COLO829 (cell line): ENCODE measurements around the gene HP1BP3.
"Not testable (repeated sequence)": the region's sequence is repeated elsewhere in the genome, so short reads cannot be mapped to it uniquely, and the experiment has no call there.

Experiments
- DNase-seq: peaks from one replicate; pipeline ENCODE4 v3.0.0; 2012; ENCODE audit warnings: low spot score

The HP1BP3 gene

GRCh38 chr1:20727746-20728316 lies 59.3 kb downstream of the HP1BP3 start:
- DNase-seq = no peak

- no peak for DNase-seq
These were observed 60.0 kb downstream of the HP1BP3 start for GRCh38 chr1:20726932-20727745.

GRCh38 chr1:20726118-20726911 lies 60.8 kb downstream of the HP1BP3 start:
- no peak for DNase-seq

- no peak for DNase-seq
These were observed 61.7 kb downstream of the HP1BP3 start for GRCh38 chr1:20725189-20726117.

GRCh38 chr1:20724364-20725188 lies 62.5 kb downstream of the HP1BP3 start:
- no peak for DNase-seq

- no peak for DNase-seq
These were observed 63.4 kb downstream of the HP1BP3 start for GRCh38 chr1:20723537-20724363.

GRCh38 chr1:20723159-20723536 lies 64.0 kb downstream of the HP1BP3 start:
- no peak for DNase-seq

GRCh38 chr1:20721117-20722061 lies 65.7 kb downstream of the HP1BP3 start:
- DNase-seq = no peak

GRCh38 chr1:20720631-20721091 lies 66.4 kb downstream of the HP1BP3 start:
- no peak for DNase-seq

- DNase-seq = no peak
These were observed 67.1 kb downstream of the HP1BP3 start for GRCh38 chr1:20719871-20720620.

GRCh38 chr1:20719261-20719660 lies 67.8 kb downstream of the HP1BP3 start:
- no peak for DNase-seq

GRCh38 chr1:20718343-20718882 lies 68.7 kb downstream of the HP1BP3 start:
- not testable (repeated sequence) for DNase-seq

- DNase-seq = no peak
These were observed 69.4 kb downstream of the HP1BP3 start, which contains the start of gene KIF17 for GRCh38 chr1:20717452-20718342. Gene KIF17, minus strand, starts transcription at chr1:20718007. Its CDS starts 301 bp downstream, at chr1:20717706.

- DNase-seq = no peak
These were observed 70.9 kb downstream of the HP1BP3 start for GRCh38 chr1:20716232-20716631.

GRCh38 chr1:20715406-20715805 lies 71.7 kb downstream of the HP1BP3 start:
- no peak for DNase-seq

GRCh38 chr1:20713440-20713839 lies 73.7 kb downstream of the HP1BP3 start:
- DNase-seq = no peak

- no peak for DNase-seq
These were observed 74.9 kb downstream of the HP1BP3 start for GRCh38 chr1:20712215-20712577.
